Upper lobe of left lung (tissue), 4 donors: ENCODE data around the gene ZNF107.
"Not testable (repeated sequence)": the region's sequence is repeated elsewhere in the genome, so short reads cannot be mapped to it uniquely, and the experiment has no call there.

Source experiments
- EP300 ChIP-seq, 4 donors: sonication (generic); formaldehyde crosslinking; IDR thresholded peaks; one replicate each; pipeline ENCODE4 v1.5.1; 2017; ENCODE audit warnings: antibody characterized with exemption in 4 of 4, control low read depth in 2 of 4
- POLR2A ChIP-seq, 4 donors: fragments of 450-650 bp; IDR thresholded peaks; one replicate each; pipeline ENCODE4 v1.5.1; 2016 to 2017; ENCODE audit warnings: antibody characterized with exemption in 4 of 4, mild to moderate bottlenecking in 2 of 4
- POLR2AphosphoS5 ChIP-seq, 2 donors: sonication (generic); formaldehyde crosslinking; IDR thresholded peaks; one replicate each; pipeline ENCODE4 v1.5.1; 2017; ENCODE audit warnings: antibody characterized with exemption in 2 of 2
- TF ChIP-seq, protein P1 (sequence below), 6 experiments: fragments of 450-650 bp in 4 of 6; fragments of 200-600 bp in 2 of 6; sonication (generic) in 2 of 6; IDR thresholded peaks; one replicate each; pipeline ENCODE4 v1.5.1; 2016 to 2019; ENCODE audit warnings: antibody characterized with exemption in 6 of 6

DNA sequence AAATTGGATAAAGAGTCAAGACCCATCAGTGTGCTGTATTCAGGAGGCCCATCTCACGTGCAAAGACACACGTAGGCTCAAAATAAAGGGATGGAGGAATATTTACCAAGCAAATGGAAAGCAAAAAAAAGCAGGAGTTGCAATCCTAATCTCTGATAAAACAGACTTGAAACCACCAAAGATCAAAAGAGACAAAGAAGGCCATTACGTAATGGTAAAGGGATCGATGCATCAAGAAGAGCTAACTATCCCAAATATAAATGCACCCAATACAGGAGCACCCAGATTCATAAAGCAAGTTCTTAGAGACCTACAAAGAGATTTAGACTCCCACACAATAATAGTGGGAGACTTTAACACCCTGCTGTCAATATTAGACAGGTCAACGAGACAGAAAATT is 3.8 kb upstream of the ZNF107 start:
- TF ChIP-seq, protein P1, sequence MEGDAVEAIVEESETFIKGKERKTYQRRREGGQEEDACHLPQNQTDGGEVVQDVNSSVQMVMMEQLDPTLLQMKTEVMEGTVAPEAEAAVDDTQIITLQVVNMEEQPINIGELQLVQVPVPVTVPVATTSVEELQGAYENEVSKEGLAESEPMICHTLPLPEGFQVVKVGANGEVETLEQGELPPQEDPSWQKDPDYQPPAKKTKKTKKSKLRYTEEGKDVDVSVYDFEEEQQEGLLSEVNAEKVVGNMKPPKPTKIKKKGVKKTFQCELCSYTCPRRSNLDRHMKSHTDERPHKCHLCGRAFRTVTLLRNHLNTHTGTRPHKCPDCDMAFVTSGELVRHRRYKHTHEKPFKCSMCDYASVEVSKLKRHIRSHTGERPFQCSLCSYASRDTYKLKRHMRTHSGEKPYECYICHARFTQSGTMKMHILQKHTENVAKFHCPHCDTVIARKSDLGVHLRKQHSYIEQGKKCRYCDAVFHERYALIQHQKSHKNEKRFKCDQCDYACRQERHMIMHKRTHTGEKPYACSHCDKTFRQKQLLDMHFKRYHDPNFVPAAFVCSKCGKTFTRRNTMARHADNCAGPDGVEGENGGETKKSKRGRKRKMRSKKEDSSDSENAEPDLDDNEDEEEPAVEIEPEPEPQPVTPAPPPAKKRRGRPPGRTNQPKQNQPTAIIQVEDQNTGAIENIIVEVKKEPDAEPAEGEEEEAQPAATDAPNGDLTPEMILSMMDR (IDR thresholded peaks at IDR 0.05), result not testable (repeated sequence)
- TF ChIP-seq POLR2A, POLR2AphosphoS5, EP300 (IDR thresholded peaks at IDR 0.05): not testable (repeated sequence)
